IPS-20b (cell line): ENCODE measurements around the gene ELOF1.
A peak's percentile ranks its signal among the peaks of the same experiment; 100 is the strongest.

Experiments used
- H3K27ac ChIP-seq: one replicate; pipeline ENCODE4 v1.5.1; 2013; ENCODE audit warnings: low read length
- H3K27me3 ChIP-seq: 2 replicates; pipeline ENCODE4 v1.6.1; 2013; ENCODE audit warnings: mild to moderate bottlenecking, low read length, inconsistent platforms; ENCODE audit not compliant: insufficient read depth
- H3K36me3 ChIP-seq: 2 replicates; pipeline ENCODE4 v1.6.1; 2013; ENCODE audit warnings: low read depth, mild to moderate bottlenecking, inconsistent platforms, low read length, moderate library complexity; ENCODE audit not compliant: insufficient read depth
- H3K4me1 ChIP-seq: 2 replicates; pipeline ENCODE4 v1.6.1; 2013; ENCODE audit warnings: mild to moderate bottlenecking, control low read depth, inconsistent platforms, low read length, moderate library complexity; ENCODE audit not compliant: insufficient read depth
- H3K4me3 ChIP-seq: 2 replicates; pipeline ENCODE4 v1.5.1; 2013; ENCODE audit warnings: mild to moderate bottlenecking, low read length, inconsistent platforms
- H3K9ac ChIP-seq: 2 replicates; pipeline ENCODE4 v1.6.1; 2013; ENCODE audit warnings: low read depth, mild to moderate bottlenecking, inconsistent platforms, low read length, moderate library complexity
- H3K9me3 ChIP-seq: 2 replicates; pipeline ENCODE4 v1.6.1; 2013; ENCODE audit warnings: mild to moderate bottlenecking, low read depth, low read length, inconsistent platforms; ENCODE audit not compliant: insufficient read depth

The ELOF1 gene

DNA sequence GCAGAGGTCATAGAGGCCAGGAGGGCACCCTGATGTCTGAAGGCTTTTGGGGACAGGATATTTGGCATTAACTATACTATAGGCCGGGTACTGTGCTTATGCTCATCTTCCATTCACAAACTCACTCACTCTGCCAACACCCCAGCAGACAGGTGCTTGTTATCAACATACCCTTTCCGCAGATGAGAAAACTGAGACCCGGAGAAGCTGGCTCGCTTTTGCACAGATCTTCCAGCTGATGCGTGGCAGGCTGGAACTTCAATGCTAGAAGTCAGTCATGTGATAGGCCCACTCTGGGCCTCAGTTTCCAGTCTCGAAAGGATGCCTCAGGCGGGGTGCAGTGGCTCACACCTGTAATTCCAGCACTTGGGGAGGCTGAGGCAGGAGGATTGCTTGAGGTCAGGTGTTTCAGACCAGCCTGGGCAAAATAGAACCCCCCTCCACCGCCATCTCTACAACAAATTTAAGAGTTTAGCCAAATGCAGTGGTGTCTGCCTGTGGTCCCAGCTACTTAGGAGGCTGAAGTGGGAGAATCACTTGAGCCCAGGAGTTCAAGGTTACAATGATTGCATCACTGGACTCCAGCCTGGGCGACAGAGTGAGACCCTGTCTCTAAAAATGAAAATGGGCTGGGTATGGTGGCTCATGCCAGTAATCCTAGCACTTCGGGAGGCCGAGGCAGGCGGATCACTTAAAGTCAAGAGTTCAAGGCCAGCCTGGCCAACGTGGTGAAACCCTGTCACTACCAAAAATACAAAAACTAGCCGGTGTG lies 10.9 kb downstream of the ELOF1 start:
- H3K36me3 ChIP-seq, result peaks cover 19% of the 10 kb centered on the region; the same call in 1 of the 2 replicates
- no peaks in the 10 kb centered on the region for H3K4me1 ChIP-seq
- no peak overlapping the region for H3K4me3 ChIP-seq
- no peaks in the 10 kb centered on the region for H3K27me3 ChIP-seq
- H3K9me3 ChIP-seq, result no peaks in the 10 kb centered on the region
- H3K27ac ChIP-seq, result no peak overlapping the region
- H3K9ac ChIP-seq, result no peak overlapping the region

- Histone ChIP-seq H3K9me3 (no peaks in the 10 kb centered on the region), H3K4me1 (peaks cover 17% of the 10 kb centered on the region), H3K27ac (no peak overlapping the region), H3K4me3 (no peak overlapping the region), H3K9ac (peak overlapping the region; percentile 88; the same call in 1 of the 2 replicates), H3K27me3 (no peaks in the 10 kb centered on the region), H3K36me3 (no peaks in the 10 kb centered on the region)
Observed at GRCh38 chr19:11541238-11541637, 17.8 kb downstream of the ELOF1 start.

GRCh38 chr19:11540645-11541044 lies 18.4 kb downstream of the ELOF1 start:
- no peaks in the 10 kb centered on the region for H3K36me3 ChIP-seq
- H3K4me1 ChIP-seq, result peaks cover 17% of the 10 kb centered on the region
- H3K27ac ChIP-seq, result peak overlapping the region; percentile 49
- H3K9ac ChIP-seq, result peak overlapping the region; percentile 88; the same call in 1 of the 2 replicates
- H3K4me3 ChIP-seq, result peak overlapping the region; percentile 61; the same call in 1 of the 2 replicates
- H3K9me3 ChIP-seq, result no peaks in the 10 kb centered on the region
- no peaks in the 10 kb centered on the region; the same call in 1 of the 2 replicates for H3K27me3 ChIP-seq

- Histone ChIP-seq H3K27me3 (peaks cover 5% of the 10 kb centered on the region; the same call in 1 of the 2 replicates), H3K27ac (peak overlapping the region; percentile 49), H3K4me3 (peak overlapping the region; percentile 61), H3K9me3 (no peaks in the 10 kb centered on the region), H3K36me3 (no peaks in the 10 kb centered on the region), H3K4me1 (peaks cover 19% of the 10 kb centered on the region), H3K9ac (peak overlapping the region; percentile 88; the same call in 1 of the 2 replicates)
Observed at GRCh38 chr19:11539495-11540365, 19.3 kb downstream of the ELOF1 start.

- Histone ChIP-seq H3K27me3 (peaks cover 12% of the 10 kb centered on the region), H3K27ac (no peak within 1 kb of the TSS), H3K36me3 (no peaks in the 10 kb centered on the region), H3K4me1 (peaks cover 19% of the 10 kb centered on the region), H3K4me3 (peak within 1 kb of the TSS; percentile 61), H3K9ac (peak within 1 kb of the TSS; percentile 76; the same call in 1 of the 2 replicates), H3K9me3 (no peaks in the 10 kb centered on the region)
Observed at GRCh38 chr19:11538232-11539036, 20.6 kb downstream of the ELOF1 start, which contains the start of gene CNN1. CNN1 (plus strand) TSS chr19:11538851; CDS start chr19:11538928, 77 bp downstream.

DNA sequence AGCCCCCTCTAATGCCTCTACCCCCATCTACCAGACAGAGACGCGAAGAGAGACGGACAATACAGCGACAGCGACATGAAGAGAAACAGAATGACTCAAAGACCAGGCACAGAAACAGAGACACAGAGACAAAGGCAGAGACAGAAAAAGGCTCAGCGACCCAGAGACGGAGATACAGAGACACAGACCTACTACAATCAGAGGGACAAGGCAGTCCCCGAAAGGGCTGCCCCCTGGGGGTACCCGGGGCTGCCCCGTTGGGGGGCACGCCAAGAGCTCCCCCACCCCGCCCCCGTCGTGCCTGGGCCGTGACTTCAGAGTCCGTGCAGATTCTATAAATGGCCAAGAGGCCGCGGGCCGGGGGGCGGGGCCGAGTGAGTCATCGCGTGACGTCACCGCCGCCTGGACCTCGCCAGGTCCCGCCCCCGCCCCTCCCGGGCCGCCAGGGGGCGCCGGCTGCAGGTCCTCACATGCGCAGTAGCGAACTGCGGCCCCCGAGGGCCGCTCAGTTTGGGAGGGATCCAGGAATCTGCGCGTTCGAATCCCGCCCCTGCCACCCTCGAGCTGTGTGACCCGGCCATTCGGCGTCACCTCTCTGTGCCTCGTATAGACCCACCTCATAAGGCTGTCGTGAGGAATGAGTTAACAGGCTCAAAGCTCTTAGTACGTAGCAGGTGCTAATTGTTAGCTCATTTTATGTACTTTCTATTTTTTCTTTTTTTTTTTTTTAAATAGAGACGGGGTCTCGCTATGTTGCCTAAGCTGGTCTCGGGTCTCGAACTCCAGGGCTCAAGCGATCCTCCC lies 23.0 kb downstream of the ELOF1 start:
- peaks cover 19% of the 10 kb centered on the region for H3K4me1 ChIP-seq
- peaks cover 12% of the 10 kb centered on the region for H3K27me3 ChIP-seq
- H3K4me3 ChIP-seq, result peak overlapping the region; percentile 65
- no peak overlapping the region for H3K27ac ChIP-seq
- peak overlapping the region; percentile 73; the same call in 1 of the 2 replicates for H3K9ac ChIP-seq
- no peaks in the 10 kb centered on the region for H3K9me3 ChIP-seq
- no peaks in the 10 kb centered on the region for H3K36me3 ChIP-seq

- H3K4me3 ChIP-seq, result no peak overlapping the region
- H3K4me1 ChIP-seq, result peaks cover 13% of the 10 kb centered on the region
- no peaks in the 10 kb centered on the region for H3K9me3 ChIP-seq
- no peak overlapping the region for H3K27ac ChIP-seq
- H3K9ac ChIP-seq, result no peak overlapping the region
- no peaks in the 10 kb centered on the region for H3K36me3 ChIP-seq
- H3K27me3 ChIP-seq, result peaks cover 12% of the 10 kb centered on the region
Observed at GRCh38 chr19:11534948-11535347, 24.1 kb downstream of the ELOF1 start.

- Histone ChIP-seq H3K9me3 (no peaks in the 10 kb centered on the region), H3K27ac (no peak overlapping the region), H3K9ac (no peak overlapping the region), H3K4me3 (no peak overlapping the region), H3K36me3 (no peaks in the 10 kb centered on the region), H3K27me3 (peaks cover 12% of the 10 kb centered on the region), H3K4me1 (peaks cover 12% of the 10 kb centered on the region)
Observed at GRCh38 chr19:11534538-11534937, 24.5 kb downstream of the ELOF1 start.

GRCh38 chr19:11530432-11530831 lies 28.6 kb downstream of the ELOF1 start:
- Histone ChIP-seq H3K9me3 (no peaks in the 10 kb centered on the region), H3K36me3 (no peaks in the 10 kb centered on the region), H3K4me1 (no peaks in the 10 kb centered on the region), H3K9ac (no peak overlapping the region), H3K4me3 (no peak overlapping the region), H3K27me3 (peaks cover 12% of the 10 kb centered on the region), H3K27ac (no peak overlapping the region)

DNA sequence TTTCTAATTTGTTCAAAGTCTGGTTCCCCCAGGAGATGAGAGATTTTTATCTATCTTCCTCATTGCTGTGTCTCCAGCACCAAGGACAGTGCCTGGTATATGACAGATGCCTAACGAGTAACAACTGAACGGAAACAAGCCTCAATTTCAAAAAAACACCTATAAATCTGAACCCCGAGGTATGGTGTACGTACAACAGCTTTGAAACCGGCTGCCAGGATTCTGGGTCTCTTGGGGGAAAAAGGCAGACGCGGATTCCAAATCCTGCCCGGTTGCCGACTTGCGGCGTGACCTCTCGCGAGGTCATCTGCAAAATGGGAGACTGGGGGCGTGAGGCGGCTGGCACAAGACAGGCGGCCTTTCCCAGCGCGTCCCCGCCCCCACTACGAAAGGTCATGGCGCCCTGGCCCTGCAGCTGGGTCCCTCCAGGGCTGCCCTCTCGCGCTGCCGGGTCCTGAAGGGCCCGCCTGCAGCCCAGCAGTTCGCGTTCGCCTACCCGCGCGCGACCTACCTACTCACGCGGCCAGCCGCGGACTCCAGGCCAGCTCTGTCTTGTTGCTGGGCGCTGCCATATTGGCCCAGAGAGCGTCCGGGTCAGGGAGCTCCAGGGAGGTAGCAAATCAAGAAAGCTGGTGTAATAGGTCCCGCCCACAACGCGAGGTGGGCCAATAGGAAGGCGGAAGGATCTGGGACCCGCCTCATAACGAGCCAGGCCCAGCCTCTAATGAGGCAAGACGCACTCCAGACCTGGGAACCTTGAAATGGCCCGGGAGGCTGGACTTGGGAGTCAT lies 30.3 kb downstream of the ELOF1 start, which contains the start of gene ECSIT:
Gene ECSIT (minus strand): TSS at position 584 of the 791 bp plus-strand sequence. CDS start 9,964 bp downstream, outside the sequence.
- Histone ChIP-seq H3K36me3 (no peaks in the 10 kb centered on the region), H3K9me3 (no peaks in the 10 kb centered on the region), H3K4me3 (peak within 1 kb of the TSS; percentile 90), H3K4me1 (no peaks in the 10 kb centered on the region), H3K27ac (no peak within 1 kb of the TSS), H3K9ac (peak within 1 kb of the TSS; percentile 84), H3K27me3 (no peaks in the 10 kb centered on the region)
